ENCODE measurements around the gene CGREF1.
"Not testable (repeated sequence)": the region's sequence is repeated elsewhere in the genome, so short reads cannot be mapped to it uniquely, and the experiment has no call there.

CGREF1 gene

GRCh38 chr2:27137322-27137935, 18.5 kb upstream of the CGREF1 start:
- DNase-seq: no peak

GRCh38 chr2:27136751-27137150, 17.8 kb upstream of the CGREF1 start:
- DNase-seq: no peak

- no peak for DNase-seq
Observed at GRCh38 chr2:27135478-27135955, 16.6 kb upstream of the CGREF1 start.

- DNase-seq: no peak
Observed at GRCh38 chr2:27134781-27135477, 16.0 kb upstream of the CGREF1 start.

- peak; percentile 89 for DNase-seq
Observed at GRCh38 chr2:27133905-27134780, 15.2 kb upstream of the CGREF1 start, which contains the start of gene PREB. PREB (minus strand) TSS chr2:27134636; CDS start chr2:27134421, 215 bp downstream.

- no peak for DNase-seq
Observed at GRCh38 chr2:27133195-27133875, 14.4 kb upstream of the CGREF1 start.

GRCh38 chr2:27131429-27131828, 12.5 kb upstream of the CGREF1 start:
- no peak for DNase-seq

GRCh38 chr2:27130396-27130795, 11.5 kb upstream of the CGREF1 start:
- no peak for DNase-seq

GRCh38 chr2:27128668-27129571, 10.0 kb upstream of the CGREF1 start:
- no peak for DNase-seq

GRCh38 chr2:27127883-27128667, 9.1 kb upstream of the CGREF1 start:
- DNase-seq: no peak

- no peak for DNase-seq
Observed at GRCh38 chr2:27126252-27126710, 7.4 kb upstream of the CGREF1 start.

- DNase-seq: no peak
Observed at GRCh38 chr2:27125104-27125503, 6.2 kb upstream of the CGREF1 start.

- DNase-seq: peak; percentile 15
Observed at GRCh38 chr2:27123302-27124150, 4.6 kb upstream of the CGREF1 start, which contains the start of gene ABHD1. ABHD1 (plus strand) TSS chr2:27123815; CDS start chr2:27123949, 134 bp downstream.

GRCh38 chr2:27122791-27123190, 3.9 kb upstream of the CGREF1 start:
- DNase-seq: no peak

GRCh38 chr2:27121906-27122305, 3.0 kb upstream of the CGREF1 start:
- no peak for DNase-seq

GRCh38 chr2:27119330-27119670, 372 bp upstream of the CGREF1 start:
- not testable (repeated sequence) for DNase-seq

GRCh38 chr2:27117995-27118524, 868 bp downstream of the CGREF1 start:
- no peak for DNase-seq

GRCh38 chr2:27115519-27115918, 3.4 kb downstream of the CGREF1 start:
- DNase-seq: no peak

- not testable (repeated sequence) for DNase-seq
Observed at GRCh38 chr2:27111392-27112078, 7.4 kb downstream of the CGREF1 start.

Measured in DMS79 (cell line).